HL-60 (cell line): ENCODE measurements around the gene EYA3.

Experiments used
- DNase-seq, 2 experiments: peaks; one replicate each; pipeline ENCODE4 v3.0.0-alpha.2; 2010 to 2020; ENCODE audit warnings: low read depth in 1 of 2, low spot score in 1 of 2
- H3K27ac ChIP-seq: fragments of 250-450 bp; sonication (Bioruptor Pico); replicated peaks from 2 replicates; pipeline ENCODE4 v1.5.1; 2020; ENCODE audit warnings: mild to moderate bottlenecking, moderate library complexity
- H3K27me3 ChIP-seq: fragments of 250-450 bp; sonication (Bioruptor Pico); 2 replicates; pipeline ENCODE4 v1.5.1; 2021; ENCODE audit warnings: mild to moderate bottlenecking, moderate library complexity; ENCODE audit not compliant: insufficient read depth, poor library complexity, severe bottlenecking
- H3K4me3 ChIP-seq: replicated peaks from 2 replicates; pipeline ENCODE4 v1.5.1; 2011; ENCODE audit warnings: mild to moderate bottlenecking, control low read depth, low read length; ENCODE audit not compliant: insufficient read depth
- GABPA ChIP-seq: IDR thresholded peaks from 2 replicates; pipeline ENCODE4 v1.6.1; 2012; ENCODE audit warnings: low read depth
- POLR2AphosphoS5 ChIP-seq: IDR thresholded peaks from 2 replicates; pipeline ENCODE4 v1.6.1; 2012; ENCODE audit warnings: low read depth
- REST ChIP-seq: IDR thresholded peaks from 2 replicates; pipeline ENCODE4 v1.6.1; 2012; ENCODE audit warnings: low read depth; ENCODE audit not compliant: insufficient replicate concordance
- SPI1 ChIP-seq: IDR thresholded peaks from 2 replicates; pipeline ENCODE4 v1.6.1; 2012; ENCODE audit warnings: low read depth, mild to moderate bottlenecking, borderline replicate concordance
- TF ChIP-seq, protein P1 (sequence below): IDR thresholded peaks from one replicate; pipeline ENCODE4 v1.5.1; 2011; ENCODE audit warnings: low read length, control low read depth, inconsistent platforms; ENCODE audit not compliant: insufficient read depth

EYA3 gene

GRCh38 chr1:28085129-28085528 is 3.3 kb downstream of the EYA3 start:
- Histone ChIP-seq H3K4me3 (no peak overlapping the region), H3K27ac (no peak overlapping the region), H3K27me3 (no peaks in the 10 kb centered on the region)
- no peak for DNase-seq
- TF ChIP-seq POLR2AphosphoS5: no peak
- no peak for TF ChIP-seq SPI1
- no peak for TF ChIP-seq REST
- TF ChIP-seq, protein P1, sequence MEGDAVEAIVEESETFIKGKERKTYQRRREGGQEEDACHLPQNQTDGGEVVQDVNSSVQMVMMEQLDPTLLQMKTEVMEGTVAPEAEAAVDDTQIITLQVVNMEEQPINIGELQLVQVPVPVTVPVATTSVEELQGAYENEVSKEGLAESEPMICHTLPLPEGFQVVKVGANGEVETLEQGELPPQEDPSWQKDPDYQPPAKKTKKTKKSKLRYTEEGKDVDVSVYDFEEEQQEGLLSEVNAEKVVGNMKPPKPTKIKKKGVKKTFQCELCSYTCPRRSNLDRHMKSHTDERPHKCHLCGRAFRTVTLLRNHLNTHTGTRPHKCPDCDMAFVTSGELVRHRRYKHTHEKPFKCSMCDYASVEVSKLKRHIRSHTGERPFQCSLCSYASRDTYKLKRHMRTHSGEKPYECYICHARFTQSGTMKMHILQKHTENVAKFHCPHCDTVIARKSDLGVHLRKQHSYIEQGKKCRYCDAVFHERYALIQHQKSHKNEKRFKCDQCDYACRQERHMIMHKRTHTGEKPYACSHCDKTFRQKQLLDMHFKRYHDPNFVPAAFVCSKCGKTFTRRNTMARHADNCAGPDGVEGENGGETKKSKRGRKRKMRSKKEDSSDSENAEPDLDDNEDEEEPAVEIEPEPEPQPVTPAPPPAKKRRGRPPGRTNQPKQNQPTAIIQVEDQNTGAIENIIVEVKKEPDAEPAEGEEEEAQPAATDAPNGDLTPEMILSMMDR: no peak
- TF ChIP-seq GABPA: no peak

GRCh38 chr1:28083876-28084275 is 4.5 kb downstream of the EYA3 start:
- DNase-seq: no peak
- no peaks in the 10 kb centered on the region for H3K27me3 ChIP-seq
- no peak overlapping the region for H3K27ac ChIP-seq
- TF ChIP-seq, protein P1: no peak
- TF ChIP-seq POLR2AphosphoS5: no peak
- no peak for TF ChIP-seq REST
- TF ChIP-seq SPI1: no peak
- no peak for TF ChIP-seq GABPA
- H3K4me3 ChIP-seq: no peak overlapping the region

DNA sequence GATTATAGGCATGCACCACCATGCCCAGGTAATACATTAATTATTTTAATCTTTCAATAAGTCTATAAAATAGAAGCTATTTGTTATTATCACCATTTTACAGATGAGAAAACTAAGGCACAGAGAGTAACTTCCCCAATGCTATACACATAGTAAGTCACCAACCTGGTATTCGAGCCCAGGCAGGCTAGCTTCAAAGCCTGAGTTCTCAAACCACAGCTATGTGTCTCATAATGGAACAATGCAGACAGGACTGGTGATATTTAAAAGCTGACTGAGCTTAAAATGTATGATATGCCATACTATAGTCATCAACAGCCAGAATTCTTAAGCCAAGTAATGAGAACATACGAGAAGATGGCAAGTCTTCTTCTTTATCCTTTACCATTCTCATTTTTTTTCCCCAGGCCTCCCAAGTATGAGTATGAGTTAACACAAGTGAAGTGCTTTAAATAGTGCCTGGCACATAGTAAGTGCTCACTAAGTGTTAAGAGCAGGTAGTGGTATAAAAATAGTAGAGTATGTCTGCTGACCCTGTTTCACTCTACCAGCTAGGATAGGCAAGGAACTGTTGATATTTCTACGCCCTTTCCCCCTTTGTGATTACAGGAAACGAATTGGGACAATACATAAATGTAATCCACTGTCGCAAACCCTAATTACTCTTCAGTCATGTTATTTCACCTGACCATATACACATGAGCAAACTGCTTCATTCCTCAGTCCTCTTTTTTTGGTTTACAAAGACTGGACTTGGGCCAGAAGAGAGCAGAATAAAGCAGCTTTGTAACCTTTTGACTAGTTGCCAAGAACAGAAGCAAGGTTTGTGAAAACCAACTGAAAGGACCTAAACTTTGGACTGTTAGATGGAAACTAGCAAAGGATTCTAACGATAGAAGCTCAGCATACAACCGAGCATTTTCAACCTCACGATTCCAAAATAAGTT is 9.5 kb downstream of the EYA3 start:
- H3K27ac ChIP-seq: no peak overlapping the region
- DNase-seq: no peak
- H3K27me3 ChIP-seq: no peaks in the 10 kb centered on the region
- no peak overlapping the region for H3K4me3 ChIP-seq
- TF ChIP-seq POLR2AphosphoS5: no peak
- no peak for TF ChIP-seq SPI1

- Histone ChIP-seq H3K27me3 (no peaks in the 10 kb centered on the region), H3K4me3 (no peak overlapping the region), H3K27ac (no peak overlapping the region)
- no peak for DNase-seq
- no peak for TF ChIP-seq GABPA
- no peak for TF ChIP-seq REST
- no peak for TF ChIP-seq SPI1
Observed at GRCh38 chr1:28078262-28078661, 10.1 kb downstream of the EYA3 start.
